ENCODE measurements around the gene ZCRB1. TPM values are rescaled to one million over a fixed set of nuclear protein-coding genes. Genes with fewer than 3 reads are reported as not detected.

The ZCRB1 gene
- total and polyA plus RNA-seq, 4 donors, result 36.2 to 130 (median 51.9) TPM

GRCh38 chr12:42322567-42322966, 3.3 kb downstream of the ZCRB1 start:
- Histone ChIP-seq H3K27ac (ENCODE audit: low read depth in 1 of 2, low read length in 2 of 2) (no peak overlapping the region), H3K36me3 (ENCODE audit: control insufficient read depth in 1 of 2, insufficient read depth in 2 of 2, low read length in 1 of 2) (peaks cover 0 to 3% of the 10 kb centered on the region in 2 donors), H3K4me1 (ENCODE audit: control insufficient read depth in 1 of 2, insufficient read depth in 2 of 2, low read length in 2 of 2) (peaks cover 4 to 7% of the 10 kb centered on the region in 2 donors), H3K4me3 (ENCODE audit: low read length in 2 of 2) (no peak overlapping the region), H3K9me3 (ENCODE audit: control insufficient read depth, low read length) (no peaks in the 10 kb centered on the region), H3K27me3 (ENCODE audit: control insufficient read depth in 1 of 2, insufficient read depth in 2 of 2, low read length in 1 of 2) (no peaks in the 10 kb centered on the region)
- ATAC-seq (ENCODE audit: low FRiP score) (no peak), DNase-seq (no peak)
- intact Hi-C loops (cut with DNase I), result no loop called here

DNA sequence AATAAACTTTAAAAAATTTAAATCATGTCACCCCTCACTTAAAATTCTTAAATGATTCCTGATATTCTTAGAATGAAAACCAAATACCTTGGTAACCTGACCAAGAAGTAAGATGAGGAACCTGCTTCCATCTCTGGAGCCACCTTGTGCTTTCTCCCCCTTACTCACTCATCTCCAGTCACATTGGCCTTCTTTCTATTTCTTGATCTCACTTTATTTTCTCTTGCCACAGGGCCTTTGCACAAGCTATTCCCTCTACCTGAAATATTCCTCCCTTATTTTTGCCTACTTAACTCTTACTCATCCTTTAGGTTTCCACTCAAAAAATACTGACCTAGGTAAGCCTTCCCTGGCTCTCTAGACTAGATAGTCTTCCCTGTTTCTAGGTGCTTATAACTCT, 5.1 kb downstream of the ZCRB1 start:
- Histone ChIP-seq H3K4me3 (ENCODE audit: low read length in 2 of 2) (no peak overlapping the region), H3K4me1 (ENCODE audit: control insufficient read depth in 1 of 2, insufficient read depth in 2 of 2, low read length in 2 of 2) (no peaks in the 10 kb centered on the region), H3K9me3 (ENCODE audit: control insufficient read depth, low read length) (no peaks in the 10 kb centered on the region), H3K36me3 (ENCODE audit: control insufficient read depth in 1 of 2, insufficient read depth in 2 of 2, low read length in 1 of 2) (peaks cover 0 to 3% of the 10 kb centered on the region in 2 donors), H3K27ac (ENCODE audit: low read depth in 1 of 2, low read length in 2 of 2) (no peak overlapping the region), H3K27me3 (ENCODE audit: control insufficient read depth in 1 of 2, insufficient read depth in 2 of 2, low read length in 1 of 2) (no peaks in the 10 kb centered on the region)
- intact Hi-C loops (cut with DNase I), result no loop called here
- DNase-seq (no peak), ATAC-seq (ENCODE audit: low FRiP score) (no peak)

DNA sequence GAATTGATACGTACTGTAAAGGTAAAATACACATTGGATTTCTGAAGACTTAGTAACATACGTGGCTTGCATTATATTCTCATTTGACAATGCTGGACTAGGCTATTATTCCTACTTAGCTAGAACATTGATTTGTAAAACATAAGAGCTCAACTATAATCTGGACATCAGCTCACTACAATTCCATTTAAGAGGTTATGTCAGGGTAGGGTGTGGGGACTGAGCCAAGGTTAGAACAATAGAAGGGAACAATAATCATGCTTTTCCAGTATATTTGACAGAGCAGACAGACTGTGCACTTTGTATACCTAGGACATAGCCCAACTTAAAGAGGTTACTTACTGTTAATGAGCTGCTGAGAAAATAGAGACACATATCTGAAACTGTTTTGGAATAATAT, 10.8 kb downstream of the ZCRB1 start:
- intact Hi-C loops (cut with DNase I), result no loop called here
- Histone ChIP-seq H3K36me3 (ENCODE audit: control insufficient read depth in 1 of 2, insufficient read depth in 2 of 2, low read length in 1 of 2) (peaks cover 0 to 2% of the 10 kb centered on the region in 2 donors), H3K4me1 (ENCODE audit: control insufficient read depth in 1 of 2, insufficient read depth in 2 of 2, low read length in 2 of 2) (no peaks in the 10 kb centered on the region), H3K4me3 (ENCODE audit: low read length in 2 of 2) (no peak overlapping the region), H3K27ac (ENCODE audit: low read depth in 1 of 2, low read length in 2 of 2) (no peak overlapping the region), H3K9me3 (ENCODE audit: control insufficient read depth, low read length) (no peaks in the 10 kb centered on the region), H3K27me3 (ENCODE audit: control insufficient read depth in 1 of 2, insufficient read depth in 2 of 2, low read length in 1 of 2) (no peaks in the 10 kb centered on the region)
- DNase-seq (no peak), ATAC-seq (ENCODE audit: low FRiP score) (no peak)
- 90 to 91% methylated on average over 2 of the region's 2 CpGs for WGBS, 2 donors

DNA sequence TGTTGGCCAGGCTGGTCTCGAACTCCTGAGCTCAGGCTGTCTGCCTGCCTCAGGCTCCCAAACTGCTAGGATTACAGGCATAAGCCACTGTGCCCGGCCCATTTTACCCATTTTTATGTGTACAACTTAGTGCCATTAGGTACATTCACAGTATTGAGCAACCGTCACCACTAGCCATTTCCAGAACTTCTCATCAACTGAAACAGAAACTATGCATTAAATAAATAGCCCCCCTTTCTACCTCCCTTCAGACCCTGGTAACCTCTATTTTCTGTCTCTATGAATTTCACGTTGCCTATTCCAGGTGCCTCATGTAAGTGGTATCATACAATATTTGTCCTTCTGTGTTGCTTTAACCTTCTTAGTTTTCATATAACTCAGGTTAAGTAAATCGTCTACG, 15.9 kb downstream of the ZCRB1 start:
- Histone ChIP-seq H3K4me3 (ENCODE audit: low read length in 2 of 2) (no peak overlapping the region), H3K27ac (ENCODE audit: low read depth in 1 of 2, low read length in 2 of 2) (no peak overlapping the region), H3K36me3 (ENCODE audit: control insufficient read depth in 1 of 2, insufficient read depth in 2 of 2, low read length in 1 of 2) (no peaks in the 10 kb centered on the region), H3K27me3 (ENCODE audit: control insufficient read depth in 1 of 2, insufficient read depth in 2 of 2, low read length in 1 of 2) (no peaks in the 10 kb centered on the region), H3K4me1 (ENCODE audit: control insufficient read depth in 1 of 2, insufficient read depth in 2 of 2, low read length in 2 of 2) (no peaks in the 10 kb centered on the region), H3K9me3 (ENCODE audit: control insufficient read depth, low read length) (no peaks in the 10 kb centered on the region)
- WGBS, 2 donors, result 89 to 92% methylated on average over 6 of the region's 6 CpGs
- ATAC-seq (ENCODE audit: low FRiP score) (no peak), DNase-seq (no peak)
- intact Hi-C loops (cut with DNase I), result no loop called here

GRCh38 chr12:42308390-42308789, 17.5 kb downstream of the ZCRB1 start:
- H3K9me3 ChIP-seq (ENCODE audit: control insufficient read depth, low read length), result no peaks in the 10 kb centered on the region

DNA sequence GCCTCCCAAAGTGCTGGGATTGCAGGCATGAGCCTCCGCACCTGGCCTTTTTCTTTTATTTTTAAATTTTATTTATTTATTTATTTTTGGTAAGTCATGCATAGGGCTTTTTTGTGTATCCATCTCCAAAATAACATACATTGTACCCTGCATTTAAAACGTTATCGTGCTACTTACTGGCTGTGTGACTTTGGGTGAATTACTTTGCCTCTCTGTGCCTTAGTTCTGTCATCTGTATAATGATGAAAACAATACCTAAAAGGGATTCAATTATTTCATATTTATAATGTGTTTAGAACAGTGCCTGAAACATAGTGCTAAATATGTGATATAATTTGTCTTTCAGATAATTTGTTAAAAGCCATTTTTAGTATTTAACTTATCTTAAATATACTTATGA, 19.6 kb downstream of the ZCRB1 start:
- no peaks in the 10 kb centered on the region for H3K9me3 ChIP-seq (ENCODE audit: control insufficient read depth, low read length)
- no peak for DNase-seq
- no peak overlapping the region for H3K27ac ChIP-seq (ENCODE audit: low read depth in 1 of 2, low read length in 2 of 2)
- intact Hi-C loops (cut with DNase I), result no loop called here
- WGBS, 2 donors, result 95 to 96% methylated on average over 3 of the region's 3 CpGs
- no peak for ATAC-seq (ENCODE audit: low FRiP score)
- H3K27me3 ChIP-seq (ENCODE audit: control insufficient read depth in 1 of 2, insufficient read depth in 2 of 2, low read length in 1 of 2), result no peaks in the 10 kb centered on the region
- no peaks in the 10 kb centered on the region for H3K4me1 ChIP-seq (ENCODE audit: control insufficient read depth in 1 of 2, insufficient read depth in 2 of 2, low read length in 2 of 2)
- no peak overlapping the region for H3K4me3 ChIP-seq (ENCODE audit: low read length in 2 of 2)
- H3K36me3 ChIP-seq (ENCODE audit: control insufficient read depth in 1 of 2, insufficient read depth in 2 of 2, low read length in 1 of 2), result no peaks in the 10 kb centered on the region

More at GRCh38 chr12:42308390-42308789, 17.5 kb downstream of the ZCRB1 start:
- DNase-seq (no peak), ATAC-seq (ENCODE audit: low FRiP score) (no peak)
- Histone ChIP-seq H3K4me3 (ENCODE audit: low read length in 2 of 2) (no peak overlapping the region), H3K27me3 (ENCODE audit: control insufficient read depth in 1 of 2, insufficient read depth in 2 of 2, low read length in 1 of 2) (no peaks in the 10 kb centered on the region), H3K4me1 (ENCODE audit: control insufficient read depth in 1 of 2, insufficient read depth in 2 of 2, low read length in 2 of 2) (no peaks in the 10 kb centered on the region), H3K36me3 (ENCODE audit: control insufficient read depth in 1 of 2, insufficient read depth in 2 of 2, low read length in 1 of 2) (no peaks in the 10 kb centered on the region), H3K27ac (ENCODE audit: low read depth in 1 of 2, low read length in 2 of 2) (no peak overlapping the region)
- 95 to 96% methylated on average over 2 of the region's 2 CpGs for WGBS, 2 donors
- intact Hi-C loops (cut with DNase I), result no loop called here

- Histone ChIP-seq H3K9me3 (ENCODE audit: control insufficient read depth, low read length) (no peaks in the 10 kb centered on the region), H3K4me1 (ENCODE audit: control insufficient read depth in 1 of 2, insufficient read depth in 2 of 2, low read length in 2 of 2) (no peaks in the 10 kb centered on the region), H3K36me3 (ENCODE audit: control insufficient read depth in 1 of 2, insufficient read depth in 2 of 2, low read length in 1 of 2) (no peaks in the 10 kb centered on the region), H3K4me3 (ENCODE audit: low read length in 2 of 2) (no peak overlapping the region), H3K27ac (ENCODE audit: low read depth in 1 of 2, low read length in 2 of 2) (no peak overlapping the region), H3K27me3 (ENCODE audit: control insufficient read depth in 1 of 2, insufficient read depth in 2 of 2, low read length in 1 of 2) (no peaks in the 10 kb centered on the region)
- ATAC-seq (ENCODE audit: low FRiP score) (no peak), DNase-seq (no peak)
- intact Hi-C loops (cut with DNase I), result no loop called here
- 80% methylated on average over 8 of the region's 8 CpGs for WGBS, 2 donors
Measured at GRCh38 chr12:42299392-42300308, 26.2 kb downstream of the ZCRB1 start.

GRCh38 chr12:42298887-42299286, 27.0 kb downstream of the ZCRB1 start:
- Histone ChIP-seq H3K4me1 (ENCODE audit: control insufficient read depth in 1 of 2, insufficient read depth in 2 of 2, low read length in 2 of 2) (no peaks in the 10 kb centered on the region), H3K4me3 (ENCODE audit: low read length in 2 of 2) (no peak overlapping the region), H3K27ac (ENCODE audit: low read depth in 1 of 2, low read length in 2 of 2) (no peak overlapping the region), H3K27me3 (ENCODE audit: control insufficient read depth in 1 of 2, insufficient read depth in 2 of 2, low read length in 1 of 2) (no peaks in the 10 kb centered on the region), H3K36me3 (ENCODE audit: control insufficient read depth in 1 of 2, insufficient read depth in 2 of 2, low read length in 1 of 2) (no peaks in the 10 kb centered on the region), H3K9me3 (ENCODE audit: control insufficient read depth, low read length) (no peaks in the 10 kb centered on the region)
- DNase-seq (no peak), ATAC-seq (ENCODE audit: low FRiP score) (no peak)
- intact Hi-C loops (cut with DNase I), result no loop called here
- WGBS, 2 donors, result 81 to 87% methylated on average over 4 of the region's 4 CpGs

DNA sequence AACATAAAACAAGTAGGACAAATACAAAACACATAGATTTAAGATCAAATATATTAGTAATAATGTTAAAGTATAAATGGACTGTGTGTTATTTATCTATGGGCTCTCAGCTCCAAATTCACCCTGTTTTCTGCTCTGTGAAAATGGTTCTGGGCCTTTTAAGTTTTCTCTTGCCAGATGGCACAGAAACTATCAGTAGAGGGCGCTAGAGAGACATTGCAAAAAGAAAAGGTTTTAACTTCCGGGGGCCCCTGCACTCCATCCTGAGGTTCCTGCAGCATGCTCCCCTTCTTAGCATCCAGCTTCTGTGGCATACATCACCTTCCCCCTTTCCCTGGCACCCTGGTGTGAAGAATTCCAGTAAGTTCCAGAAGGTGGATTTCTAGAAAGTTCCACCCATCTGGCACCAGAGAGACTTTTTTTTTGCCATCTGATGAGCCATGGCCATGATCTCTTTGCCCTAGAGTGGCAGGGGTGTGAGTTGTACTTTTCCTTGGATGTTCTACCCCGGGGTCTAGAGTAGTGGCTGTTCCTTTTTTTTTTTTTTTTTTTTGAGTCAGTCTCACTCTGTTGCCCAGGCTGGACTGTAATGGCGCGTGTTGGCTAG, 29.3 kb downstream of the ZCRB1 start:
- DNase-seq (no peak), ATAC-seq (ENCODE audit: low FRiP score) (no peak)
- Histone ChIP-seq H3K27ac (ENCODE audit: low read depth in 1 of 2, low read length in 2 of 2) (no peak overlapping the region), H3K36me3 (ENCODE audit: control insufficient read depth in 1 of 2, insufficient read depth in 2 of 2, low read length in 1 of 2) (no peaks in the 10 kb centered on the region), H3K27me3 (ENCODE audit: control insufficient read depth in 1 of 2, insufficient read depth in 2 of 2, low read length in 1 of 2) (no peaks in the 10 kb centered on the region), H3K9me3 (ENCODE audit: control insufficient read depth, low read length) (no peaks in the 10 kb centered on the region), H3K4me3 (ENCODE audit: low read length in 2 of 2) (no peak overlapping the region), H3K4me1 (ENCODE audit: control insufficient read depth in 1 of 2, insufficient read depth in 2 of 2, low read length in 2 of 2) (no peaks in the 10 kb centered on the region)
- WGBS, 2 donors, result 87 to 92% methylated on average over 5 of the region's 5 CpGs
- intact Hi-C loops (cut with DNase I), result no loop called here
